A549 (cell line): ENCODE measurements around the gene CD48. TPM values are rescaled to one million over a fixed set of nuclear protein-coding genes. Genes with fewer than 3 reads are reported as not detected.
"Not testable (repeated sequence)": the region's sequence is repeated elsewhere in the genome, so short reads cannot be mapped to it uniquely, and the experiment has no call there.

Source experiments
- ATAC-seq, 2 experiments: fragments of 200-7000 bp in 1 of 2; fragments of >200 bp in 1 of 2; cut with Nextera tagmentation in 1 of 2; cut with Tn5 transposase in 1 of 2; 3 replicates each; pipeline versions ENCODE4 v1.8.0 to v1.9.1; 2018 to 2020; ENCODE audit warnings: mild to moderate bottlenecking in 1 of 2, moderate library complexity in 1 of 2
- CTCF ChIA-PET: fragments of 300-600 bp; sonication (Branson Sonifier 250); formaldehyde crosslinking; extraction: SDS; loops from one replicate; lab custom pipeline; 2021; ENCODE audit warnings: antibody characterized with exemption, inconsistent platforms; lab: Yijun Ruan, JAX
- POLR2A ChIA-PET: fragments of 350-600 bp; formaldehyde crosslinking; extraction: SDS; loops from one replicate; lab custom pipeline; 2021; ENCODE audit warnings: antibody characterized with exemption, inconsistent platforms; lab: Yijun Ruan, JAX
- DNase-seq, 2 experiments: peaks; one replicate each; pipeline versions ENCODE4 v3.0.0 to v3.0.0-alpha.2; 2011 to 2016; ENCODE audit warnings: low read depth in 1 of 2, low spot score in 1 of 2
- FAIRE-seq: peaks from 2 replicates; lab custom pipeline; 2011; peaks lifted over from hg19 to GRCh38; lab: Jason Lieb, UNC
- H3K27ac ChIP-seq, 2 experiments: fragments of >200 bp; sonication (Bioruptor Twin); formaldehyde crosslinking; 3 replicates each; pipeline ENCODE4 v1.5.1; 2016 to 2017
- H3K4me1 ChIP-seq: fragments of >200 bp; sonication (Bioruptor Twin); formaldehyde crosslinking; 3 replicates; pipeline ENCODE4 v1.6.1; 2016
- H3K4me2 ChIP-seq: fragments of >200 bp; sonication (Bioruptor Twin); formaldehyde crosslinking; 3 replicates; pipeline ENCODE4 v1.6.1; 2016
- H3K4me3 ChIP-seq: fragments of >200 bp; sonication (Bioruptor Twin); formaldehyde crosslinking; 3 replicates; pipeline ENCODE4 v1.5.1; 2016
- H3K9me3 ChIP-seq: fragments of >200 bp; sonication (Bioruptor Twin); formaldehyde crosslinking; 3 replicates; pipeline ENCODE4 v1.6.1; 2016
- BHLHE40 ChIP-seq: IDR thresholded peaks from 2 replicates; pipeline ENCODE4 v1.6.1; 2012; ENCODE audit warnings: low read depth, low read length, inconsistent platforms
- CBX8 ChIP-seq: fragments of 200-600 bp; sonication (generic); IDR thresholded peaks from 2 replicates; pipeline ENCODE4 v1.6.1; 2016
- CEBPB ChIP-seq, 2 experiments: fragments of >200 bp in 1 of 2; sonication (Bioruptor Twin) in 1 of 2; formaldehyde crosslinking in 1 of 2; IDR thresholded peaks; 2 replicates each; pipeline ENCODE4 v1.6.1; 2012 to 2016
- EP300 ChIP-seq, 2 experiments: fragments of >200 bp; sonication (Bioruptor Twin); formaldehyde crosslinking; IDR thresholded peaks; 2 replicates in 1 of 2; 3 replicates in 1 of 2; pipeline ENCODE4 v1.6.1; 2016 to 2017
- ESRRA ChIP-seq: fragments of 150-350 bp; IDR thresholded peaks from 2 replicates; pipeline ENCODE4 v1.6.1; 2014; ENCODE audit warnings: mild to moderate bottlenecking, low read length, borderline replicate concordance
- HOXB13 ChIP-seq: fragments of 250-450 bp; sonication (Bioruptor Pico); IDR thresholded peaks from 2 replicates; pipeline ENCODE4 v1.5.0; 2020; ENCODE audit warnings: low read depth, mild to moderate bottlenecking, moderate library complexity
- HOXB5 ChIP-seq: fragments of 250-450 bp; sonication (Bioruptor Pico); IDR thresholded peaks from 2 replicates; pipeline ENCODE4 v1.5.0; 2020; ENCODE audit warnings: mild to moderate bottlenecking, moderate library complexity
- JUN ChIP-seq, 2 experiments: fragments of >200 bp; sonication (Bioruptor Twin); formaldehyde crosslinking; IDR thresholded peaks; 2 replicates in 1 of 2; 3 replicates in 1 of 2; pipeline ENCODE4 v1.6.1; 2016 to 2017
- JUNB ChIP-seq: fragments of >200 bp; sonication (Bioruptor Twin); formaldehyde crosslinking; IDR thresholded peaks from 2 replicates; pipeline ENCODE4 v1.6.1; 2016
- KDM1A ChIP-seq: fragments of 200-600 bp; sonication (generic); IDR thresholded peaks from 2 replicates; pipeline ENCODE4 v1.6.1; 2016; ENCODE audit warnings: low read depth, mild to moderate bottlenecking
- MAFK ChIP-seq: fragments of 450-650 bp; IDR thresholded peaks from 2 replicates; pipeline ENCODE4 v1.6.1; 2014; ENCODE audit not compliant: partially characterized antibody
- MYC ChIP-seq: IDR thresholded peaks from 2 replicates; pipeline ENCODE4 v1.6.1; 2012; ENCODE audit warnings: mild to moderate bottlenecking, inconsistent platforms, low read length, improper control_type of control experiment, borderline replicate concordance
- NPAS2 ChIP-seq: fragments of 250-450 bp; sonication (Bioruptor Pico); IDR thresholded peaks from 2 replicates; pipeline ENCODE4 v1.8.0; 2022; ENCODE audit warnings: mild to moderate bottlenecking, moderate library complexity, borderline replicate concordance
- NR3C1 ChIP-seq: fragments of >200 bp; sonication (Bioruptor Twin); formaldehyde crosslinking; IDR thresholded peaks from 3 replicates; pipeline ENCODE4 v1.6.1; 2017
- PHF8 ChIP-seq: fragments of 200-600 bp; sonication (generic); IDR thresholded peaks from 2 replicates; pipeline ENCODE4 v1.6.1; 2016; ENCODE audit warnings: low read depth, mild to moderate bottlenecking, antibody characterized with exemption, moderate library complexity, borderline replicate concordance
- POLR2A ChIP-seq: IDR thresholded peaks from 2 replicates; pipeline ENCODE4 v1.6.1; 2012; ENCODE audit warnings: mild to moderate bottlenecking, low read length
- RARB ChIP-seq: fragments of 250-450 bp; sonication (Bioruptor Pico); IDR thresholded peaks from 2 replicates; pipeline ENCODE4 v1.8.0; 2021; ENCODE audit warnings: mild to moderate bottlenecking, moderate library complexity
- RCOR1 ChIP-seq: fragments of 150-350 bp; IDR thresholded peaks from 2 replicates; pipeline ENCODE4 v1.6.1; 2014; ENCODE audit warnings: antibody characterized with exemption, low read length, low read depth
- RFX5 ChIP-seq: fragments of 450-650 bp; IDR thresholded peaks from 2 replicates; pipeline ENCODE4 v1.7.1; 2014; ENCODE audit warnings: antibody characterized with exemption, mild to moderate bottlenecking, moderate library complexity
- RNF2 ChIP-seq: fragments of 200-600 bp; sonication (generic); IDR thresholded peaks from 2 replicates; pipeline ENCODE4 v1.6.1; 2016; ENCODE audit warnings: low read depth, mild to moderate bottlenecking, antibody characterized with exemption, moderate library complexity, borderline replicate concordance
- SMC3 ChIP-seq: fragments of >200 bp; sonication (Bioruptor Twin); formaldehyde crosslinking; IDR thresholded peaks from 3 replicates; pipeline ENCODE4 v1.6.1; 2018; ENCODE audit warnings: inconsistent platforms
- TFCP2L1 ChIP-seq: fragments of 250-450 bp; sonication (Bioruptor Pico); IDR thresholded peaks from 2 replicates; pipeline ENCODE4 v1.5.0; 2021; ENCODE audit warnings: mild to moderate bottlenecking
- WGBS: methylation state at CpG from one replicate; pipeline ENCODE4 v1.1.6; 2017; ENCODE audit errors: missing lambda C conversion rate; 5-methylcytosine and 5-hydroxymethylcytosine counted together
- polyA plus RNA-seq, 4 experiments: library from polyadenylated mRNA; depleted of rRNA in 3 of 4; stranded (reverse); fragments of >200 nt; fragmentation: RNase III in 1 of 4; extraction: RNeasy Plus Mini Kit Qiagen cat#74134 plus additional on column Dnase treatment in 1 of 4; gene quantifications; 2 replicates in 3 of 4; 3 replicates in 1 of 4; pipeline ENCODE4 v1.2.3, GENCODE V29; 2011 to 2017
- TF ChIP-seq, protein P1 (sequence below): fragments of >200 bp; sonication (Bioruptor Twin); formaldehyde crosslinking; IDR thresholded peaks from 3 replicates; pipeline ENCODE4 v1.6.1; 2016
- TF ChIP-seq, protein P2 (sequence below): IDR thresholded peaks from 2 replicates; pipeline ENCODE4 v1.6.1; 2012
- TF ChIP-seq, protein P3 (sequence below): fragments of >200 bp; sonication (Bioruptor Twin); formaldehyde crosslinking; IDR thresholded peaks from 2 replicates; pipeline ENCODE4 v1.6.1; 2016
- TF ChIP-seq, protein P4 (sequence below): fragments of 150-350 bp; IDR thresholded peaks from 2 replicates; pipeline ENCODE4 v1.6.1; 2014; ENCODE audit warnings: low read depth, mild to moderate bottlenecking, low read length

The CD48 gene
- polyA plus RNA-seq, 2 of the 4 experiments (the other 2 are of a cell fraction) = not detected

DNA sequence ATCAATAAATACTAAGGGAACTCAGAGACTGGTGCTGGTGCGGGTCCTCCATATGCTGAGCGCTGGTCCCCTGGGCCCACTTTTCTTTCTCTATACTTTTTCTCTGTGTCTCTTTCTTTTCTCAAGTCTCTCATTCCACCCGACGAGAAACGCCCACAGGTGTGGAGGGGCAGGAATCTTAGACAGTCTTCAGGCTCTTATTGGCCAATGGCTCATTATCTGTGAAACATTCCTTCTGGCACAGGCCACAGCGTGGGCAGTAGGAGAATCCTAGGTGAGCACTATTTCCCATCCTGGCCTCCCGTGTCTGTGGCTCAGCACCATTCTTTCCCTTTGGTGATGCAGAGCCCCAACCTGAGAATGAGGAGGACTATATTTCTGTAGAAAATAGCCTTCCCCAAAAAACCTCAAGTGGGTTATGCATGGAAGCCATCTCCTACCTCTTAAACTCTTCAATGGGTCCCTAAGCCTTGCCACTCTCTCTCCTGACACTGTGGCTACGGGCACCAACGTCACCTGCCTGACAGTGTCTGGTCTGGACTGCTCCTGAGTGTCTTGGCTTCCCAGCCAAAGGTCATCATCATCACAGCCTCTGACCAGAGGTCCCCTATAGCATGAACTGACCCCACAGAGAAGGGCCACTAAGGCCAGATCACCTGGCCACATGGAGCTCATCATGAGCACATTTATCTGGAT is 58.5 kb downstream of the CD48 start:
- no peak overlapping the region for H3K27ac ChIP-seq
- POLR2A ChIA-PET = no interaction called here
- no peaks in the 10 kb centered on the region for H3K9me3 ChIP-seq
- H3K4me3 ChIP-seq = no peak overlapping the region
- FAIRE-seq = no peak
- WGBS = 67% methylated on average over 9 of the region's 9 CpGs
- no peak overlapping the region for H3K4me2 ChIP-seq
- H3K4me1 ChIP-seq = no peaks in the 10 kb centered on the region
- TF ChIP-seq JUN (IDR thresholded peaks at IDR 0.05) (no peak), KDM1A (no peak), SMC3 (no peak), RARB (CRISPR knock-in tag) (no peak), EP300 (IDR thresholded peaks at IDR 0.05) (no peak), NR3C1 (no peak), HOXB13 (CRISPR knock-in tag) (no peak), BHLHE40 (no peak), TFCP2L1 (CRISPR knock-in tag) (no peak), CEBPB (IDR thresholded peaks at IDR 0.05) (no peak), MYC (no peak), NPAS2 (CRISPR knock-in tag) (no peak), HOXB5 (CRISPR knock-in tag) (no peak), PHF8 (no peak), RCOR1 (no peak), ESRRA (no peak), MAFK (no peak)
- TF ChIP-seq, protein P1, sequence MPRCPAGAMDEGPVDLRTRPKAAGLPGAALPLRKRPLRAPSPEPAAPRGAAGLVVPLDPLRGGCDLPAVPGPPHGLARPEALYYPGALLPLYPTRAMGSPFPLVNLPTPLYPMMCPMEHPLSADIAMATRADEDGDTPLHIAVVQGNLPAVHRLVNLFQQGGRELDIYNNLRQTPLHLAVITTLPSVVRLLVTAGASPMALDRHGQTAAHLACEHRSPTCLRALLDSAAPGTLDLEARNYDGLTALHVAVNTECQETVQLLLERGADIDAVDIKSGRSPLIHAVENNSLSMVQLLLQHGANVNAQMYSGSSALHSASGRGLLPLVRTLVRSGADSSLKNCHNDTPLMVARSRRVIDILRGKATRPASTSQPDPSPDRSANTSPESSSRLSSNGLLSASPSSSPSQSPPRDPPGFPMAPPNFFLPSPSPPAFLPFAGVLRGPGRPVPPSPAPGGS = no peak
- TF ChIP-seq, protein P2, sequence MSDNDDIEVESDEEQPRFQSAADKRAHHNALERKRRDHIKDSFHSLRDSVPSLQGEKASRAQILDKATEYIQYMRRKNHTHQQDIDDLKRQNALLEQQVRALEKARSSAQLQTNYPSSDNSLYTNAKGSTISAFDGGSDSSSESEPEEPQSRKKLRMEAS = no peak
- TF ChIP-seq, all 56 proteins: peak for 0
- CTCF ChIA-PET = no interaction called here
- ATAC-seq = no peak
- DNase-seq = no peak

DNA sequence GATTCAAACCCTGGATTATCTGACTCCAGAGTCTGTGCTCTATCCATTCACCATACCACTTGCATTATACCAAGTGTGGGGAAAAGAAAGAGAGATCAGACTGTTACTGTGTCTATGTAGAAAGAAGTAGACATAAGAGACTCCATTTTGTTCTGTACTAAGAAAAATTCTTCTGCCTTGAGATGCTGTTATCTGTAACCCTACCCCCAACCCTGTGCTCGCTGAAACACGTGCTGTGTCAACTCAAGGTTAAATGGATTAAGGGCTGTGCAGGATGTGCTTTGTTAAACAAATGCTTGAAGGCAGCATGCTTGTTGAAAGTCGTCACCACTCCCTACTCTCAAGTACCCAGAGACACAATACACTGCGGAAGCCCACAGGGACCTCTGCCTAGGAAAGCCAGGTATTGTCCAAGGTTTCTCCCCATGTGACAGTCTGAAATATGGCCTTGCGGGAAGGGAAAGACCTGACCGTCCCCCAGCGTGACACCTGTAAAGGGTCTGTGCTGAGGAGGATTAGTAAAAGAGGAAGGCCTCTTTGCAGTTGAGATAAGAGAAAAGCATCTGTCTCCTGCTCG is 59.5 kb downstream of the CD48 start:
- H3K4me1 ChIP-seq, CTCF ChIA-PET, H3K27ac ChIP-seq, POLR2A ChIA-PET, ATAC-seq, H3K9me3 ChIP-seq, H3K4me2 ChIP-seq, H3K4me3 ChIP-seq, DNase-seq, FAIRE-seq: not testable (repeated sequence)
- 36% methylated on average over 8 of the region's 8 CpGs for WGBS

DNA sequence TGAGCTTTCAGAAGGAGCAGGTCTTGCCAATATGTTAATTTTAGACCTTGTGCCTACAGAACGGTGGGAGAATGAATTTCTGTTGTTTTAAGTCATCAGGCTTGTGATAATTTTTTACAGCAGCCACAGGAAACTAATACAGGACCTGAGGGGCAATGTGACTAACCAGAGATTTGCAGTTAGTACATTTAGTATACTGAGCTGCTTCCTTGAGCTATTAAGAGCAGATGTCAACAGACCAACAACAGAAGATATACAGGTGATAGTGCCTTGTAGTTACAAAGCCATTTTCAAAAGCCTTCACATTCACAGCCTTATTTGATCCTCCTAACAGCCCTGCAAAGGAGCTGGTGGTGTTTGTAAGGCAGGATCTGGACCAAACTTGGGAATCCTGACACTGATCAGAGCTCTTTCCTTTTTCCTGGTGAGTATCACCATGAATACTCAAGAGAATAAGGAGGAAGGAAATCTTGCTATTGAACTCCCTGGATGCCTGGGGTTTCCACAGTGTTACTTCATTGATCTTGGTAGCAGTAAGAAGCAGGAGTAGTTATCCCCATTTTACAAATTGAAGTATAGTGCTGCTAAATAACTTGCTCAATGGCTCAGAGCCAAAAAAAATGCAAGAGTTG is 60.1 kb downstream of the CD48 start:
- TF ChIP-seq EP300 (IDR thresholded peaks at IDR 0.05) (no peak), NR3C1 (no peak), RCOR1 (no peak), MAFK (no peak), POLR2A (no peak), KDM1A (no peak), JUNB (no peak), CBX8 (no peak), RNF2 (no peak), MYC (no peak), RFX5 (no peak)
- TF ChIP-seq, protein P3, sequence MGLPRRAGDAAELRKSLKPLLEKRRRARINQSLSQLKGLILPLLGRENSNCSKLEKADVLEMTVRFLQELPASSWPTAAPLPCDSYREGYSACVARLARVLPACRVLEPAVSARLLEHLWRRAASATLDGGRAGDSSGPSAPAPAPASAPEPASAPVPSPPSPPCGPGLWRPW = no peak
- TF ChIP-seq, protein P4, sequence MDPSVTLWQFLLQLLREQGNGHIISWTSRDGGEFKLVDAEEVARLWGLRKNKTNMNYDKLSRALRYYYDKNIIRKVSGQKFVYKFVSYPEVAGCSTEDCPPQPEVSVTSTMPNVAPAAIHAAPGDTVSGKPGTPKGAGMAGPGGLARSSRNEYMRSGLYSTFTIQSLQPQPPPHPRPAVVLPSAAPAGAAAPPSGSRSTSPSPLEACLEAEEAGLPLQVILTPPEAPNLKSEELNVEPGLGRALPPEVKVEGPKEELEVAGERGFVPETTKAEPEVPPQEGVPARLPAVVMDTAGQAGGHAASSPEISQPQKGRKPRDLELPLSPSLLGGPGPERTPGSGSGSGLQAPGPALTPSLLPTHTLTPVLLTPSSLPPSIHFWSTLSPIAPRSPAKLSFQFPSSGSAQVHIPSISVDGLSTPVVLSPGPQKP = no peak
- TF ChIP-seq, protein P1 = no peak
- no peak overlapping the region for H3K27ac ChIP-seq
- FAIRE-seq = no peak
- no peaks in the 10 kb centered on the region for H3K4me1 ChIP-seq
- H3K4me3 ChIP-seq = no peak overlapping the region
- 5% methylated on average over 1 of the region's 1 CpG for WGBS
- no peak overlapping the region for H3K4me2 ChIP-seq
- no peaks in the 10 kb centered on the region for H3K9me3 ChIP-seq
- DNase-seq = no peak
- ChIA-PET CTCF (no interaction called here), POLR2A (no interaction called here)
- ATAC-seq = no peak
